Stimulated activated naive CD4-positive, alpha-beta T cell (primary cell): Measurements from ENCODE around the gene ST3GAL5.
"Not testable (repeated sequence)": the region's sequence is repeated elsewhere in the genome, so short reads cannot be mapped to it uniquely, and the experiment has no call there.

ENCODE experiments used
- DNase-seq, 6 experiments: peaks; one replicate each; lab custom pipeline; 2025; lab: John Stamatoyannopoulos, UW

ST3GAL5 gene

DNA sequence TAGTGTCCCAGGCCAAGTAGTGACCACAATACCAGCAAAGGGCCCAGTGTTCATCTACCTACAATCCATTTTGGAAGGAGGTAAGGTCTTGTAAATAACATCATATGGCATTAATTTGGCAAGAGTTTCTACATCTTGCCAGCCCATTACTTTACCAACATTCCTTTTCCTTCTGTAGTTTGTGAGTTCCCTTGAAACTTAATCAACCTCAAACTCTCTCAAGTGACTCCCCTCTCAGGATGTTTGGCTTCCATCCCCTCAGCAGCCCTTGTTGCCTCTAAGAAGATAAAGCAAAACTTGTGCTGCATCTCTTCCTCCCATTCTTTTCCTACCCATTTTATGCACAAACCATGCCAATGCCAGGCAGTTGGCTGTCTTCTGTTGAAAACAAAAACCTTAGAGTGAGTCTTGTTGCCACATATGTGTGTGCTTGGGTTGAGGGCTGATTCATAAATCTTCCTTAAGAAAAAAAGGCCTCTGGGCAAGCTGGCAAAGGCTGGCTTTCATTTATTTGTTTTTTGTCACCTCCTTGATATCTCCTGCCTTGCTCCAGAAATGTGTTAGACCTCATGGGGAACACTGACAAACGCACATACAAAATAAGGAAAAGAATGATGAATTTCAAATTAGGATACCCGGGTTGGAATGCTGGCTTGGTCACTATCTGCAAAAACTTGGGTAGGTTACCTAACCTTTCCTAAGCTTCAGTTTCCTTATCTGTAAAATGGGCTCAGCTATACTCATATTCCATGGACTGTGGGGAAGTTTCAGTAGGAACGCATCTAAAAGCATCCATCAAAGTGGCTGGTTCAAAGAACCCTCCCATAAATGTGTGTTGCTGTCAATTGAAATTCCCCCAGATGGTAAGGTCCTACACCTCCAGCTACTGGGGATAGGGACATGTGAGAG lies 29.4 kb upstream of the ST3GAL5 start:
- DNase-seq, result no peak

DNA sequence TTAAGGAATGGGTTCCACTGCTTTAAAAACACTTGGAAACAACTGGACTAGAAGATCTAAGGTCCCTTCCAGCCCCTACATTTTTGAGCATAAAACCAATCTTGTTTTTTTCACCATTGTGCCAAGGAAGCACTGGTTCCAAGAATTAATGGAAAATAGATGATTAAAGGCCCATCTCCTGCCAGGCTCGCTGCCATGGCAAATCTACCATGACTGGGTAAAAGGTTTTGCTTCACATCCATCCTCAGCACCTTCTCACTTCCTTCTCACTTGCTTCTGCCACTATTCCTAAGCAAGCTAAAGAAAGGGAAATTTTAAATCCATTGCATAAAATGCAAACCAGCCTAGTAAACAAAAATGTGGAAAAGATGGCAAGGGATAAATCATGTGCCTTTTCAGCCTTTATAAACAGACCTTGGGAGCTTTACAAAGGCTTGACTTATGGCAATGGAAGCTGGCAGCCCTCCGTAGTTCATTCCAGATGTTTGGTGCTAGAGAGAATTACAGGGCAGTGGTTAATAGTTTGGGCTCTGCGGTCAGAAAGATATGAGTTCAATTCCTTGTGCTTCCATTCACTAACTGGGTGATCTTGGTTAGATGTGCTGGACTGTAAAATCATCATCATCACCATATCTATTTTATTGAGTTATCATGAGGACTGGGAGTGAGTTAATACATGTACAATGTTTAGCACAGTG lies 27.0 kb upstream of the ST3GAL5 start:
- no peak for DNase-seq

DNA sequence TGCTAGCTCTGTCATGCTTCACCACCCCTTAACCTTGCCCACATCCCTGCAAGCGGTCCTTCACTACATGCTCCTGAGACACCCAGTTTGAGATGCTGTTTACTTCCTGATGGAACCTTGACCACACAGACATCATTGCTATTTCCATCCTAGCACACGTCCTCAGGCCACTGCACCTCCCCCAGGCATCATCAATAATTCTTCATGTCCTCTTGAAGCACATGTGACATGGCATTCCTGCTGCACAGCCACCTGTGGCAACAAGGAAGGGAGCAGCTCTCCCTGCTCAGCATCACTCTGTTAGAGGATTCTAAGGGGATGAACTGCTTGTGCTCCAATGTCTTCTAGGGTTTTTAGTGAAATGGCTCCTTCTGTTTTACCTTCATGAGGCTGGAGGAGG lies 26.1 kb upstream of the ST3GAL5 start:
- DNase-seq, result no peak

DNA sequence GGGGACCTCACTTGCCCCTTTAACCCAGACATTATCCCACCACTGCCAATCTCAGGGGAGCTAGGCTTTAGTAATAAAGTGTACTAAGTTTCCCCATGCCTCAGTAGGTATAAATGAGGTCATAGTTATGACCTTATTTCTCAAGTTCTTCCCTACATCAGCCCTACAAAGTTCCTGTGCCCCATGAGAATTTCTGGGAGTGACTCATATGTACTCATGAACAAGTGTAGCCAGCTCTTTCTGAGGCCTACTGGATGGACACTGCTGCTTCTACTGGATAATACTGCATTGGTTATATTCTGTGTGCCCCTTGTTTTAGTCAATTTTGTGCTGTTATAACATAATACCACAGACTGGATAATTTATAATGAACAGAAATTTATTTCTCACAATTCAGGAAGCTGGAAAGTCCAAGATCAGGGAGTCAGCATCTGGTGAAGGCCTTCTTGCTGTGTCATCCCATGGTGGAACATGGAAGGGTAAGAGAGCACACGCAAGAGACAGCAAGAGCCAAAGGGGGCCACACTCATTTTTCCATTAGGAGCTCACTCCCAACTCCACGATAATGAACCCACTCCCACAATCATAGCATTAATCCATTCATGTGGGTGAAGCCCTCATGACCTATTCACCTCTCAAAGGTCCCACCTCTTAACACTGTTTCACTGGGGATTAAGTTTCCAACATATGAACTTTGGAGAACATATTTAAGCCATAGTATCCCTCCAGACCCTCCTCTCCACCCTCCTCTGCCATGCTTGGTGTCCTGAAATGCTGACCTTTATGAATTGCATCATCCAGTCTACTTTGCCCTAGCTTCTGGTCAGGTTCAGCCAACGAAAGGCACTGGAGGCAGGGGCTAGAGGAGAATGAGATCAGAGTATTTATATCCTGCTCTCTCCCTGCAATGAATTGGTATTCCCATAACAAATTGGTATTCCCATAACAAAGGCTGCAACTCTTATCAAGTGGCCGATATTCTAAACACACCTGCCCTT lies 25.4 kb upstream of the ST3GAL5 start:
- DNase-seq, result no peak

GRCh38 chr2:85911814-85912692 lies 23.3 kb upstream of the ST3GAL5 start:
- no peak for DNase-seq

GRCh38 chr2:85911097-85911496 lies 22.3 kb upstream of the ST3GAL5 start:
- no peak for DNase-seq

DNA sequence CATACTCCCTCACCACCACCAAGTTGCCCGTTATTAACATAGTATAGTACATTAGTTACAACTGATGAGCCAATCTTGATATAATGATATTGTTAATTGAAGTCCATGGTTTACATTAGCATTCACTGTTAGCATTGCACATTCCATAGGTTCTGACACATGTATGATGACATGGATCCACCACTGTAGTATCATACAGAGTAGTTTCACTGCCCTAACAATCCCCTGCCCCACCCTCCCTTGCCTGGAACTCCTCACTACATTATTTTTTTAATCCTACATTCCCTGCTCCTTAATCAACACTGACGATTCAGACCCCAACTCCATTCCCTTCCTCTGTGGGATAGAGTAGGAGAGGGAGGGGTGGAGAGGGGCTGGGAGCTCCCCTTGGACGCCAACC lies 20.2 kb upstream of the ST3GAL5 start:
- no peak for DNase-seq

DNA sequence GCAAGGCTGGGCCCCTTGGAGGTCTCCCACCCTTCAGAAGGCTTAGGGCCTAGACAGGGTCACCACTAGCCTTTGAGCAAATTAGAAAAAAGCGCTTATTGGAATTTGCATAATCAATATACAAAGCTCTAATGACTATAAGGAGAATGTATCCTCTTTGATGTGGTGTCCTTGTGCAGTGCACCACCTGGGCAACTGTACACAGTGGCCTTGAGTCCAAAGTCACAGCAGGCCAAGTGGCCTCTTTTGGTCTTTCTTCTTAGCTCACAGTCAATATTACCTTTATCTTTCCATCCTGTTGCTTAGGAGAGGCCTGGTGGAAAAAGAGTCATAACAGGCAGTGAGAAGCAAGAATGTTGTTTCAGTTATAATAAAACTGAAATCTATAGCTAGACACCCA lies 19.7 kb upstream of the ST3GAL5 start:
- no peak for DNase-seq

DNA sequence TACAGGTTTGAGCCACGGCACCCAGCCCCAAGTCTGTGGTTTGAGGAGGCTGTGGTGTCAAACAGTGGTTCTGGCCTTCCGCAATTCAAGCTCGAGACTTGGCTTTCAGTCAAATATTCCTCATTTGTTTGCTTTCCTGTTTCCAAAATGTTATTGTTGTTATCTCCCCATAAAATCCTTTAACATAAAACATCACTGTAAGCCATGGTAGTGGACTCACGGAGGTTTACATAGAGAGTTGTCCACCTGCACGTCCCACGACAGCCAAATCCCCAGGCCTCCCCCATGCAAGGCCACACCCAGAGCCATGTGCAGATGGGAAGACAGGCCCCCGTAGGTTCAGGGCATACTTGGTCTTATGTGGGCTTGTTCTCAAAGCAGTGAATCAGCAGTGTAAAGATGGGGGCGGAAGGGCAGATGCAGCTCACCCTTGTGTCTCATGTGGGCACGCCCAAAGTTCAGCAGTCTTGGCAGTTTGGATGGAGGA lies 18.9 kb upstream of the ST3GAL5 start:
- DNase-seq, result no peak

DNA sequence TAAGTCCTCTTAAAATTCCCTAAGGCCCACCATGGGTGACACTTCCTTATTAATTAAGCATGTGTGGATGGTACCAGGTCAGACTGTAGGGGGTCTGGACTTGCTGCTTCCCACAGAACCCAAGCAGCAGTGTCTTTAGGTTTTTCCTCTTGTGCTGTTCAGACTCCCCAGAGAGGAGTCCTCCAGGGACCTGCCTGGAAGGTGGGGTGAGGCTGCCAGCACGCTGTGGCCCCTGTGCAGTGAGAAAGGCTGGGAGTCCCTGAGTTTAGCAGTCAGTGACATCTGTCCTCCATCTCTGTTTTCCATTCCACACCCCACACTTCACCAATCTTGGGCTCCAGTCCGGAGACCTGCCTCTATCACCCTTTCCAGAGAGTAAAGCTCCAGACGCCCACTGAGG lies 18.0 kb upstream of the ST3GAL5 start:
- DNase-seq, result no peak

- DNase-seq, result no peak
These were observed 17.1 kb upstream of the ST3GAL5 start for GRCh38 chr2:85905891-85906290.

- no peak for DNase-seq
These were observed 16.4 kb upstream of the ST3GAL5 start for GRCh38 chr2:85905187-85905666.

GRCh38 chr2:85903849-85904248 lies 15.1 kb upstream of the ST3GAL5 start:
- no peak for DNase-seq

DNA sequence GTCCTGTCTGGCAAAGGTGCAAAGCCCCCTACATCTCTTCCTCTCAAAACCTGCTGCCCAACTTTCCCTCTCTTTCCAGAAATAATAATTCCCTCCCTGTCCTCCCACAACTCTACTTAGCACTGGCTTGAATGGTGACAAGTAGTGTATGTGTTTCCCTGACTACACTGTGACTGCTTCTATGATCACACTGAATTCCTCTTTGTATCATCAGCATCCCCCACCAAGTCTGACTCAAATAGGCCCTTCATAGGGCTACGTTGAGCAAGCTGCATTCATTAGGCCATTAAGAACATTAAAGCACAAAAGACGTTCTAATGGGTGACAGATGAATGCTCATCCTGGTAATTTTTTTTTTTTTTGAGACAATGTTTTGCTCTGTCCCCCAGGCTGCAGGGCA lies 13.7 kb upstream of the ST3GAL5 start:
- DNase-seq, result no peak

- no peak for DNase-seq
These were observed 12.4 kb upstream of the ST3GAL5 start for GRCh38 chr2:85901155-85901554.

- peak in 2 of 6 experiments; percentile 10 to 19 for DNase-seq
These were observed 11.6 kb upstream of the ST3GAL5 start for GRCh38 chr2:85900366-85900765.

DNA sequence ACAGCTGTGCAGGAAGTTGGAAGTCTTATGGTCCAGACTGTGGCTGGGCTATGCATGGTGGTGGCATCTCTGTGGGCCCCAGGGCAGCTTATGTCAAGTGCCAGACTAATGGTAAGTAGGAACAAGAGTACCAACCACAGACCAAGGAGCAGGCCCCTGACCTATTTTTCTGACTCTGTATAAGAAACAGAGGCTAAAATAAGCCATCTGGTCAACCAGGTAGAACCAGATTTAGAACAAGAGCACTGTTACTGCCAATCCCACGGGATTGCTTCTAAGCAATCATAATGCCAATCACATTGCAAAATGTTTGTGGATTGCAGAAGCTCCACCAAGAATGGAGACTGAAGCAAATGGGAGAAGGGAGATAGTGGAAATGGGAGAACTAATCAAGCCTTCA lies 11.1 kb upstream of the ST3GAL5 start:
- no peak for DNase-seq

GRCh38 chr2:85899284-85899683 lies 10.5 kb upstream of the ST3GAL5 start:
- no peak for DNase-seq

DNA sequence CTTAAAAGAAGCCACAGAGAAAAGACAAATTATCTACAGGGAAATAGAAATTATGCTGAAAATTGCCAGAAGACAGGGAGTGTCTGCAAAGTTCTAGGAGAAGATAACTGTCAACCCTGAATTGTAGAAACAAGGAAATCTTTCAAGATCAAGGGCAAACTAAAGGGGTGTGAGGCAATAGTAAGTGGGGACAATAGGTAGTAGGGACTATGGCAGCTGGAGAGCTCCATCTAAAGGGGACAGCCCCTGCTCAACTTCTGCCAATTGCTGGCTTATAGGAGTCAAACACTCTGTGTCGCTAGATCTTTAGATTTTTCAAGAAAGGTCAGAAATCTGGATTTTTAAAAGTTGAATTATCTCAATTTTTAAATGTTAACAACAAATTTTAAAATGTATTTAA lies 10.1 kb upstream of the ST3GAL5 start:
- no peak for DNase-seq

- not testable (repeated sequence) for DNase-seq
These were observed 5.9 kb upstream of the ST3GAL5 start for GRCh38 chr2:85894554-85895278.
